ENCODE data around the gene SEC24C.

DNA sequence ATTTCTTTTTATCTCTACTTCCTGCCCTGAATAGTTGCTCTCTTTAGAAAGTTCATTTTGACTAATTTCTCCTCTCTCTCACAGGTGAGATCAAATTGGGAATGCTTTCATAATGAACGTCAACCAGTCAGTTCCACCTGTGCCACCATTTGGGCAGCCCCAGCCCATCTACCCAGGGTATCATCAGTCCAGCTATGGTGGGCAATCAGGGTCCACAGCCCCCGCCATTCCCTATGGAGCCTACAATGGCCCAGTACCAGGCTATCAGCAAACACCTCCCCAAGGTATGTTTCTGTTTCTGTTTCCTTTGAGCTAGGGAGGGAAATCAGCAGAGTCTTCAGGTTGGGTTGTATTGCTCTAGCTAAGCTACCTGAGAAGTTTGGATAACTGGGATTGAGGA is 2.5 kb downstream of the SEC24C start:
- TF ChIP-seq, protein P1, sequence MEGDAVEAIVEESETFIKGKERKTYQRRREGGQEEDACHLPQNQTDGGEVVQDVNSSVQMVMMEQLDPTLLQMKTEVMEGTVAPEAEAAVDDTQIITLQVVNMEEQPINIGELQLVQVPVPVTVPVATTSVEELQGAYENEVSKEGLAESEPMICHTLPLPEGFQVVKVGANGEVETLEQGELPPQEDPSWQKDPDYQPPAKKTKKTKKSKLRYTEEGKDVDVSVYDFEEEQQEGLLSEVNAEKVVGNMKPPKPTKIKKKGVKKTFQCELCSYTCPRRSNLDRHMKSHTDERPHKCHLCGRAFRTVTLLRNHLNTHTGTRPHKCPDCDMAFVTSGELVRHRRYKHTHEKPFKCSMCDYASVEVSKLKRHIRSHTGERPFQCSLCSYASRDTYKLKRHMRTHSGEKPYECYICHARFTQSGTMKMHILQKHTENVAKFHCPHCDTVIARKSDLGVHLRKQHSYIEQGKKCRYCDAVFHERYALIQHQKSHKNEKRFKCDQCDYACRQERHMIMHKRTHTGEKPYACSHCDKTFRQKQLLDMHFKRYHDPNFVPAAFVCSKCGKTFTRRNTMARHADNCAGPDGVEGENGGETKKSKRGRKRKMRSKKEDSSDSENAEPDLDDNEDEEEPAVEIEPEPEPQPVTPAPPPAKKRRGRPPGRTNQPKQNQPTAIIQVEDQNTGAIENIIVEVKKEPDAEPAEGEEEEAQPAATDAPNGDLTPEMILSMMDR (conservative IDR thresholded peaks at IDR 0.05; ENCODE audit: low read depth, low read length) = no peak
- TF ChIP-seq EZH2 (IDR thresholded peaks at IDR 0.05; ENCODE audit: borderline replicate concordance, low read depth, low read length, poor library complexity, severe bottlenecking) = no peak
